GM18508 (cell line): ENCODE results near the gene FLNB.

ENCODE experiments used
- ATAC-seq: cut with Tn5 transposase; IDR thresholded peaks from one replicate; pipeline ENCODE4 v1.9.1; 2021; ENCODE audit warnings: moderate number of reproducible peaks; ENCODE audit not compliant: insufficient read depth, unreplicated experiment

FLNB gene

GRCh38 chr3:58026598-58026997 lies 18.4 kb downstream of the FLNB start:
- no peak for ATAC-seq

- no peak for ATAC-seq
Observed at GRCh38 chr3:58027704-58028317, 19.6 kb downstream of the FLNB start.

- no peak for ATAC-seq
Observed at GRCh38 chr3:58028902-58029301, 20.7 kb downstream of the FLNB start.

DNA sequence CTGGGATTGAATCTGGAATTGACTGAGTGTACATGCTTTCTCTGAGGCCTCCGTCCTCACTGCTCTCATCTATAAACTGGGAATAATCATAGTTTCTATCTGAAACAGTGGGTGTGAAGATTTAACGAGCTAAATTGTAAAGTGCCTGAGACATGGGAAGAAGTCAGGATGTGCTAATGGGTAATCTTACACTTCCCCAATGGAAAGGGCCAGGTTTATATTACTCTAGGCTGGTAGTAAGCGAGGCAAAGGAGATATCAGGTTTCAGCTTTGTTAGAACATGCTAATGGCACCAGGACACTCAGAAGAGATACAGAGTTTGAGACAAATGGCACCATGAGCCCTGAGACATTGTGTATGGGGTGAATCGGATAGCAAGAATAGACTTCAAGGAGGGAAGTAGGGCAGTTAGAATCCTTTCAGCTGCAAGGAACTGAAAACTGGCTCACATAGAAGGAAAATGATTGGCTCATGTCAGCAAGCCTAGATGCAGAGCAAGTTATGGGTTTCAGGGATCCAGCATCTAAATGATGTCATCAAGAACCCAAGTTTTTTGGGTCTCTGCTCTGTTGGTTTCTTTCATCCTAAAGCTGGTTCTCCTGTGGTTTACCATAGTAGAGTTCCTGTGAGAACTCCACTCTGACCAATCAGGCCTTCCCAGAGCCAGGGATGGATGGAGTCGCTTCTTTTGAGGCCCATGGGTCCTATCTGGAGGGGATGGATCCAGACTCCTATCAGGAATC lies 21.8 kb downstream of the FLNB start:
- ATAC-seq = no peak

DNA sequence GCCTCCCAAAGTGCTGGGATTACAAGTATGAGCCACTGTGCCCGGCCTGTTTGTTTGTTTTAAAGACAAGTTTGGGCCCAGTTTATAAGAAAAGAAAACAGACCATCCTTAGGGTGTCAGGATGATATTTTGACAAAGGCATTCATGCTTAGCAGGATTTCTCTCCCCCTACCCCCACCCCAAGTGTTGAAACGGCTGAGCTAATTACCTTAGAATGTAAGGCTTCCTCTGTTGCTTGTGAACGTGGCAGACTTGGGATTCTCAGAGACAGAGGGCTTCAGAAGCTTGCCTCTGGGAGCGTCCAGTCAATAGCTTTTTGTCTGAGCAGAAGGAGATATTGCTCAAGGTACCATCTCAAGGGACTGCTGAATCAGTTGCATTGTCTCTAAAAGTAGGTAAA lies 24.0 kb downstream of the FLNB start:
- ATAC-seq = no peak

GRCh38 chr3:58034738-58035523 lies 26.7 kb downstream of the FLNB start:
- peak; percentile 97 for ATAC-seq

- no peak for ATAC-seq
Observed at GRCh38 chr3:58035524-58036255, 27.5 kb downstream of the FLNB start.

GRCh38 chr3:58036293-58037032 lies 28.2 kb downstream of the FLNB start:
- no peak for ATAC-seq

DNA sequence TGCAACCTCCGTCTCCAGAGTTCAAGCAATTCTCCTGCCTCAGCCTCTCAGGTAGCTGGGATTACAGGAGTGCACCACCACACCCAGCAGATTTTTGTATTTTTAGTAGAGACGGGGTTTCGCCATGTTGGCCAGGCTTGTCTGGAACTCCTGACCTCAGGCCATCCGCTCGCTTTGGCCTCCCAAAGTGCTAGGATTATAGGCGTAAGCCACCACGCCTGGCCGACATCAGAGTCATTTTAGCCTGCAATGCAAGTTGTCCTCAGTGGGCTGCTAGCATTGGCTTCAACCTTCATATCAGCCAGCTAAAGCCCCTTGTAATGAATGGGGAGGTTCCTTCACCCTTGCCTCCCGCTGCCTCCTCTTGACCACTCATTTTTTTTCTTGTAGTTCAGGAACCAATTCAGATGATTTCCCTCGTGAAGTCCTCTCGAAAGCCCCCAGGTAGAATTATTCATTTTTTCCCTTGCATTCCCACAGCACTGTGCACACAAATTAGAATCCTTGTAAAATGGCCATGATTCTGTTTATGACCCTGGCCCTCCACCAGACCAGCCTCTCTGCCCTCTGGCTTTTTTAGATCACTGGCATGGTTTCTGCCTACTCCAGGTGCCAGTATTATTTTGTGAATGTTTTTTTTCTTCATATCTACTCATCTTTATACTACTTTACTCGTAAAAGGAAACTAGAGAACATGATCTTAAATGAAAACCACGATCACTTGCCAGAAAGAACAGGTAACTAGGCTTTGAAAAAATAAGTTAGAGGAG lies 29.1 kb downstream of the FLNB start:
- no peak for ATAC-seq

- no peak for ATAC-seq
Observed at GRCh38 chr3:58038675-58039292, 30.6 kb downstream of the FLNB start.

DNA sequence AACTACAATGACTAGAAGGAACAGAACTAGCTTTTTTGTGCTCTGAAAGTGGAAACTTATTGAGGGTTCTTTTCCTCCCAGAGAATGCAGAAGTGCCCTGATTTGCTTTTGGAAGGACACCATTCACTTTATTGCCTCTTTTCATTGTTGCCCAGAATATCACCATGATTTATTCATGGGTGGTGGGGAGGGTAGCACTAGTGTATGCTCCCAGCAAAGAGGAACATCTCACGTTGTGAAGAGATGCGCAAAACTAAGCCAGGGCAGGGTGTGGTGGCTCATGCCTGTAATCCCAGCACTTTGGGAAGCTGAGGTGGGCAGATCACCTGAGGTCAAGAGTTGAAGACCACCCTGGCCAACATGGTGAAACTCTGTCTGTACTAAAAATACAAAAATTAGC lies 31.4 kb downstream of the FLNB start:
- no peak for ATAC-seq

- no peak for ATAC-seq
Observed at GRCh38 chr3:58041182-58041825, 33.1 kb downstream of the FLNB start.

GRCh38 chr3:58041826-58042324 lies 33.7 kb downstream of the FLNB start:
- peak; percentile 86 for ATAC-seq

GRCh38 chr3:58042947-58043707 lies 34.9 kb downstream of the FLNB start:
- ATAC-seq = no peak

- no peak for ATAC-seq
Observed at GRCh38 chr3:58043933-58044332, 35.7 kb downstream of the FLNB start.

- ATAC-seq = no peak
Observed at GRCh38 chr3:58044691-58045483, 36.7 kb downstream of the FLNB start.

DNA sequence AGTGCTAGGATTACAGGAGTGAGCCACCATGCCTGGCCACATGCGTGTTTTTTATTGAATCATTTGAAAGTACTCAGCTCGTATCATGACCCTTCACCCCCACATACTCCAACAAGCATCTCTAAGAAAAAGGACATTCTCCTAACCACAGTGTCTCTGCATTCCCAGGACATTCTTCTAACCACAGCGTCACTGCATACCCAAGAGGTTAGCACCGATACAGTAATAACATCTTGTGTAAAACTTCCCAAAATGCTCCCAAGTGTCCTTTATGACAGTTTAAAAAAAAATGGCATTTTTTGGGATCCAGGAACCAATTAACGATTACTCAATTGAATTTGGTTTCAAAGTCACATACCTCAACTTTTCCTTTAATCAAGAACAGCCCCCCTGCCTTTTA lies 39.6 kb downstream of the FLNB start:
- ATAC-seq = no peak
